ENCODE measurements around the gene HIPK2.

- no peak for TF ChIP-seq CTCF (IDR thresholded peaks at IDR 0.05)
- TF ChIP-seq EP300 (IDR thresholded peaks at IDR 0.05), result no peak
- no peak for TF ChIP-seq POLR2AphosphoS5 (IDR thresholded peaks at IDR 0.05)
- TF ChIP-seq POLR2A (IDR thresholded peaks at IDR 0.05), result no peak
Observed at GRCh38 chr7:139571190-139571589, 206.6 kb downstream of the HIPK2 start.
